Ureter (tissue), 1 donor: Measurements from ENCODE around the gene CAPN14. TPM values are rescaled to one million over a fixed set of nuclear protein-coding genes. Genes with fewer than 3 reads are reported as not detected.

Source experiments
- DNase-seq: peaks from one replicate; pipeline ENCODE4 v3.0.0-alpha.2; 2020; ENCODE audit warnings: low spot score
- total RNA-seq: library from RNA; stranded (reverse); gene quantifications from one replicate; pipeline ENCODE4 v1.2.4, GENCODE V29; 2023
- donor health status: DM: yes; HTN: yes; CAD: no.

The CAPN14 gene
- total RNA-seq, 1 donor from 2014 or later, result 0.62 TPM

- peak; percentile 24 for DNase-seq
Observed at GRCh38 chr2:31226266-31226665, 9.0 kb upstream of the CAPN14 start.

DNA sequence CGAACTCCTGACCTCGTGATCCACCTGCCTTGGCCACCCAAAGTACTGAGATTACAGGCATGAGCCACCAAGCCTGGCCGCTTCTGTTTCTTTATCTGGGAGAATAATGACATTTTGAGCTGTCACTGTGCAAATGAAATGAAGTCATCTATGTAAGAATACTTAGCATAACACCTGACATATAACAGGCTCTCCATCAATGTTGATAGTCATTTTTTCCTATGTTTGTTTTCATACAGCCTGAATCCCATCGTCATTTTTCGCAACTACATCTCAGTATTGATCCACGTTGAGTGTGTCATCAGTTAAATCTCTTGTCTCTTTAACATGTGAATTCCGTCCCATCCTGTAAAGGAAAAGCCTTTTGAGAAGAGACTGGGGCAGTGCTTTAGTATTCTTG lies 6.4 kb upstream of the CAPN14 start:
- no peak for DNase-seq

DNA sequence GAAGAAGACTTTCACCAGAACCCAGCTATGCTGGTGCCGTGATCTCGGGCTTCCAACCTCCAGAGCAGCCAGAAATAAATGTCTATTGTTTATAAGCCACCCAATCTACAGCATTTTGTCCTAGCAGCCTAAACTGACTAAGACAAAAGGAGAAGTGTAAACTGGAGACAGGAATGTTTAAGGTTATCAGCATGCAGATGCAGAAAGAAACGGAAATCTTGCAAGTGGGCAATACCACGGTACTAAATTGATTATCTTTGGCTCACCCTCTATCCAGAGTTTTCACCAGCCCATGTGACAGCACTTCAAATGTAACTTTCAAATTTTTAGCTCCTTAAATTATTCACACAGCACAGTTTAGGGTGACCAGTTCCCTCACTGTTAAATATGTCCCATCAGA lies 5.7 kb upstream of the CAPN14 start:
- no peak for DNase-seq

- DNase-seq, result no peak
Observed at GRCh38 chr2:31222071-31222470, 4.8 kb upstream of the CAPN14 start.

DNA sequence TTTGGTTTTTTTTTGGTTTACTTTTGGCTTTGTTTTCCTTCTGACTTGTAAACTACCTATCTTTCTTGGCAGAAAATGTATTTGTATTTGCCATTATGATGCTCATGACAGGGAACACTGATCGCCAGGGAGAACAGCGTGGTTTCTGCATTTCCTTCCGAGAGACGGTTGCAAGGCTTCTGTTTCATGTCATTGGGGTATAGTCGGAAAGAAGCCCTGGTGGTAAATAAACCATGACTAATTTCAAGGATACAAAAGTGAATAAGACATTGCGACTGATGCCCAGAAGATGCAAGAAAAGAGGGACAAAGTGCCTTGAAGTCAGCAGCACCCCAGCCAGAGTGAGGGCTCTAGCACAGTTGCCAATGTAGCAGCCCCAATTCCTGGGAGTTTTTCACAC lies 4.2 kb upstream of the CAPN14 start:
- DNase-seq, result peak; percentile 15

DNA sequence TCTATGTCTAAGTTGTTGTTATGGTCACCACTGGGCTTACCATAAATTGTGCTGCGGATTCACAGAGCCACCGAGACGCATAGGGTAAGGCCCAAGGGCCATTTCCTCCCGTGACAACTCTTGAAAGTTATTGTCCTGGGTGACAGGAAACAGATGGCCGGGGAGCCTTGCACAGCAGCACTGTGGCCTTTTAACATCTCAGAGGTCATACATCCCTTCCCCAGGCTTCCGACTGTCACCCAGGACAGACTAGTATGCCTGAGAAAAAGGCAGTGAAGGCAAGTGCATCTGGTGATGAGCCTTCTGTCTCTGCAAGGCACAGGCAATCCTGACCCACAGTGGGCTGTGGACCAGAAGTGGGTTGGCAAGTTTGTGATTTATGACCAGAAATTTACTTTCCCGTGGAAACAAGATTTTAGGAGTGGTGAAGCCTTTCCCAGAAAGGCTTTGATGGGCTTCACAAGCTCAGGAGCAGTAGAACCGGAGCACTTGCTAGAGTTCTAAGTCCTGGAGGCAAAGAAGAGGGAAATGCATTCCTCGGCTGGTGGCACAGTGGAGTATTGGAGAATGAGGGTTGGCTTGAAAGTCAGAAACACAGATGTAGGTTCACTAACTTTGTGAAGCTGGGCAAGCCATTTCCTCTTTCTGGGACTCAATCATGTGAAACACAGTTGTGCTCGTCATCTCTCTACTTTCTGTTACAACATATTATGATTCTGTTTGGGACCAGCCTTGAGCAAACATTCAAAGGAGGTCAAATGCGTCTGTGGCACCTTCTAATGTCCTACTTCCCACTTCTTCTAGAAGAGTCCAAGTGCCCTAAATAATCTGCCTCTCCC lies 2.0 kb upstream of the CAPN14 start:
- peak; percentile 42 for DNase-seq

DNA sequence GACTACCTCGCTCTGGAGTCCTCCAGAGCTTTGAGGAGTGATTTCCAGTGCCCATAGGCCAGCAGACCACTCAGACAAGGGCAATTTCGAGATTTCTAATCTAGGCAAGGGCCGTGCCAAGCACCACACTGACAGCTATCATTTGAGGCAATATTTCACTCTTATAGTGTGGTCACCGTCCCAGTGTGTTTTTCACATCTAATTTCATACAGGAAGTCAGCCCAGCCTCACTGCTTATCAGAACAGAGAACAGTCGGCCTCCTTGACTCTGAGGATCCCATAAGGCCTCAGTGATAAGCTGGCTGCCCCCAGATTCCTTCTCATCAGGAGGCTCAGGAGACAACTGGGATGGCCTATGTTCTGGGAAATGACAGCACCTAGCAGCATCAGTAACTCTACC lies 581 bp downstream of the CAPN14 start:
- peak; percentile 20 for DNase-seq

DNA sequence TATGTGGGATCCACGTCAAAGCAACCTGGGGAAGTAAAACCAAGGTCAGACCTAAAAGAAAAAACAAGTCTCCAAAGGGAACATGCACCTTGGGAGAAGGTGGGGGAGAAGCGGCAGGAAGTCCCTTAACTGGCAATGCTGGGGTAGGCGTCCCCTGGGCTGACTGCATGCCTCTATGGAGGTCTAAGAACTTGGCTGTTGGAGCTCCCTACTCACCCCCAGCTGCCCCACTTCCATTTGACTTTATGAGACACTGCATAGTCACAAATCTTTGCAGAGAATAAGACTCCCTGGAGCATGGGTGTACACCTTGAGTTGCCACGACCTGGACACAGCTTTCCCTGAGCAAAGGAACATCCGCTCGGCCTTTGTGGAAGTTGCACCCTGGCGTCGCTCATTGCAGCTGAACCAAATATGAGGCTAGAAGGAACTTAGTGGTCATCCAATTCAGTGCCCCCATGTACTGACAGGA lies 2.8 kb downstream of the CAPN14 start:
- DNase-seq, result peak; percentile 23

DNA sequence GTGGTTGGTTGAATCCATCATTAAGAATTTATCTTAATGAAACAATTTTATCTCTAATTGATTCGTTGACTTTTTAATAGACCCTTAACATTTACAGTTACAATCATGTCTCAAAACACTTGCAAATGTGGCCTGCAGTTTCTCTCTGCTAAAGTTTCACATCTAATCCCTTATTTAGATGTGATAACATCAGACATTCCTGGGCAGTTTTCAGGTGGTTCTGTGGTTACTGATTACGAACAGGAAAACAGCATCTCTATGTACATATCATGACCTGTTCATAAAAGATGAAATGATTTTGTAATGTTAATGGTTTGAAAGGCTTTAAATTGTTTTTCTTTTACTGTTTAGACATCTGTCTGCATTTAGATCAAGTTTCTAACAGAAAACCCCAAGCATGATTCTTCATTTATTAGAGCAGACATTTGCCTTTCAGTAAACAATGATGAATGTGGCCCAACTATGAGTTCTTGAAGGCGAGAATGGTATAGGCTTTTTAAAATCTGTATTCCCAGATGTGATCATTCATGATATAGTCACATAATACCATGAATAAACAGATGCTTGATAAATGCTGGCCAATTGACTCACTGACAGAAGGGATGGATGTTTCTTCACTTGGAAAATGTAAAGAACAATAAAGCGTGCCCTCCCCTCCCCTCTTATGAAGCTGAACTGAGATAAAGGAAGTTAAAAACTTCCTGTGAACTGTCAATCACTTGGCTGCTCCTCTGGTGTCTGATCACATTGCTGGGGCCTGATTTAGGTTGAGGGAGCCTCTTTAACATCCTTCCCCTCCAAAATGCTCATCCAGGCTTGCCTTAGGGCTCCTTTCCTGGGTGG lies 3.5 kb downstream of the CAPN14 start:
- DNase-seq, result peak; percentile 9

- DNase-seq, result peak; percentile 23
Observed at GRCh38 chr2:31212659-31213600, 4.4 kb downstream of the CAPN14 start.

GRCh38 chr2:31208240-31208639 lies 9.1 kb downstream of the CAPN14 start:
- peak; percentile 13 for DNase-seq

GRCh38 chr2:31207790-31208189 lies 9.5 kb downstream of the CAPN14 start:
- DNase-seq, result no peak

GRCh38 chr2:31205613-31206012 lies 11.7 kb downstream of the CAPN14 start:
- no peak for DNase-seq

- DNase-seq, result peak; percentile 25
Observed at GRCh38 chr2:31205186-31205585, 12.1 kb downstream of the CAPN14 start.

- DNase-seq, result peak; percentile 15
Observed at GRCh38 chr2:31204783-31205182, 12.5 kb downstream of the CAPN14 start.

GRCh38 chr2:31203916-31204315 lies 13.4 kb downstream of the CAPN14 start:
- no peak for DNase-seq

DNA sequence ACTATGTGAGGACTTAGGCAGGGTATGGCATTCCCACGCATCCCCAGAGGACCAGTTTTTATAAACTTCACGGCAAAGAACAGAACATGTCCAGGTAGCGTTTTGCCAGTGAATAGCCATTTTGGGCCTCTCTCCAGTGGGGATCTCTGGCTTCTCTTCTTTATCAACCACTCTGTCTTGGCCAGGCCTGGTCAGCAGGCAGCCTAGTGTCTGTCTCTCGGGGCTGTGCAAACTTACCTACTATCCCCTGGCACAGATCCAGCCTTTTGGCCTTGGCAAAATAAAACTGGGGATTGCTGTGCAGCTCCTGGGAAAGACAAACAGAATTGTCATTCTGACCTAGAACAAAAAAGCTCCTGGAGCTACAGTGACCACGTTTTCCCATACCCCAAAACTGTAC lies 14.5 kb downstream of the CAPN14 start:
- no peak for DNase-seq

DNA sequence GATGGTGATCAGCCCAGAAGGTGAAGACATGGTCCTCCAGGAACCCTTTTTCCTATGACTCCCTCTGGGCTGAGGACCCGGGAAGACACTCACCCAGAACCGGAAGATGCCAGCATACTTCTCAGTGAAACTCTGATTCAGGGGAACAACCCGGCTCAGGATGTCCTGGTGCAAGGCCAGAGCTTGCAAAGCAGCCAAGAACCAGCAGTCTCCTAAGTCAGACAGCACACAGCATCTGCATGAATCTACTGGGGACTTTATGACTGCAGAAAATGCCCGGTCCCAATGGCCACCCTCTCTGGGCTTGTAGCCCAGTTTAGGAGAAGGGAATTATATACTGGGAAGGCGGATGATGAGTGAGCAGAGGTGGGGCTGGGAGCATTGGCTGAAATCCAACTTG lies 15.3 kb downstream of the CAPN14 start:
- DNase-seq, result peak; percentile 26

DNA sequence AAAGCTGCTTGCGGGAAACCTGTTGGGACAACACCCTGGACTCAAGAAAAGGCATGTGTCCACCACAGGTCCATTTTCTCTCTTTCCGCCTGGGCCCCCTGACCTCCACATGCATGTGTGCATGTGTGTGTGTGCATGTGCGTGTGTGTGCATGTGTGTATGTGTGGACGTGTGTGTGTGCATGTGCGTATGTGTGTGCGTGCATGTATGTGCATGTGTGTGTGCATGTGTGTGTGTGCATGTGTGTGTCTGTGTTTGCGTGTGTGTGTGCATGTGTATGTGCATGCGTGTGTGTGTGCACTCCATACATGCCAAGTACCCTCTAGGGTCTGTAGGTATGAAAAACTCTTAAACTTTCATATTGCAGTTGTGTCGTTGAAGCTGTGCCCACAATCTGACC lies 16.3 kb downstream of the CAPN14 start:
- peak; percentile 8 for DNase-seq

DNA sequence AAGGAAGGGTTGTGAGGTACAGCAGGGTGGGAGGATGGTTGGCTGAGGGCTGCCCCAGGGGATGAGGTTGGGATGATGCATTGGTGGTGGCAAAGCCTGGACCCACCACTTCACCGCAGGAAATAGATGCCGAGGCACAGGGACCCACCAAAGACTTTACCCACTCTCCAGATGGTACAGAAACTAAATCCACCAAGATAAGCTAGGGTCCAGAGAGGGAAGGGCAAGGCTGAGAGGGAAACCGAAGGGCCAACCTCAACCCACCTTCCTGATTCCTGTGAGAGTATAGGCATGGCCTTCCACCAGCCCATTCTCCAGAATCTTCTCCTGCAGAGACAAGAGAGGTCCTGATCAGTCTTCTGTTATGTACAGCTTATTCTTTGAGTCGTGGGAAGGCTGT lies 18.1 kb downstream of the CAPN14 start:
- DNase-seq, result peak; percentile 15

DNA sequence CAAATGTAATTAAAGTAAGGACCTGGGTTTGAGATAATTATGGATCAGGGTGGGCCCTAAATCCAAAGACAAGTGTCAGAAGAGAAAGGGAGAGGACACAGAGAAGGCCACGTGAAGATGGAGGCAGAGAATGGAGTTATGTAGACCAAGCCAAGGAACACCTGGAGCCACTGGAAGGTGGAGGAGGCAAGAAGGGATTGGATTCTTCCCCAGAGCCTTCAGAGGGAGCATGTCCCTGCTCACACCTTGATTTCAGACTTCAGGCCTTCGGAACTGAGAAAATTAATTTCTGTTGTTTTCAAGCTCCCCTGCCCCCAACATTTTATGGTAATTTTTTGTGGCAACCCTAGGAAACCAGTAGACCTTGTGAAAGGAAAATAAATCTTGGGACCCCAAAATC lies 19.6 kb downstream of the CAPN14 start:
- peak; percentile 31 for DNase-seq

- DNase-seq, result peak; percentile 39
Observed at GRCh38 chr2:31197166-31197565, 20.1 kb downstream of the CAPN14 start.
